Neural crest cell (in vitro differentiated cells): ENCODE results near the gene DHDDS. TPM values are rescaled to one million over a fixed set of nuclear protein-coding genes. Genes with fewer than 3 reads are reported as not detected.

Experiments
- DNase-seq: peaks from one replicate; pipeline ENCODE4 v3.0.0; 2021; ENCODE audit warnings: low read depth, mixed read lengths, low spot score
- H3K27ac Mint-ChIP-seq: one replicate; pipeline ENCODE4 v1.8.0; 2021; ENCODE audit warnings: mild to moderate bottlenecking, mixed read lengths; ENCODE audit not compliant: unreplicated experiment
- H3K27me3 Mint-ChIP-seq: 2 replicates; pipeline ENCODE4 v1.8.0; 2021; ENCODE audit warnings: low read depth, mild to moderate bottlenecking, mixed read lengths
- H3K36me3 Mint-ChIP-seq: 2 replicates; pipeline ENCODE4 v1.8.0; 2021; ENCODE audit warnings: low read depth, mild to moderate bottlenecking, mixed read lengths
- H3K4me1 Mint-ChIP-seq: 2 replicates; pipeline ENCODE4 v1.8.0; 2021; ENCODE audit warnings: mixed read lengths
- H3K4me3 Mint-ChIP-seq: one replicate; pipeline ENCODE4 v1.8.0; 2021; ENCODE audit warnings: mild to moderate bottlenecking, mixed read lengths
- H3K9me3 Mint-ChIP-seq: 2 replicates; pipeline ENCODE4 v1.8.0; 2021; ENCODE audit warnings: mixed read lengths
- total RNA-seq: library from RNA; stranded (reverse); gene quantifications from 2 replicates; pipeline ENCODE4 v1.2.1, GENCODE V29; 2021
- TF ChIP-seq, protein P1 (sequence below): fragments of 200-600 bp; sonication (generic); conservative IDR thresholded peaks from 2 replicates; pipeline ENCODE4 v1.5.0; 2021; ENCODE audit warnings: antibody characterized with exemption, mild to moderate bottlenecking

DHDDS gene
- total RNA-seq, 1 donor from 2014 or later, result 40.1 TPM

DNA sequence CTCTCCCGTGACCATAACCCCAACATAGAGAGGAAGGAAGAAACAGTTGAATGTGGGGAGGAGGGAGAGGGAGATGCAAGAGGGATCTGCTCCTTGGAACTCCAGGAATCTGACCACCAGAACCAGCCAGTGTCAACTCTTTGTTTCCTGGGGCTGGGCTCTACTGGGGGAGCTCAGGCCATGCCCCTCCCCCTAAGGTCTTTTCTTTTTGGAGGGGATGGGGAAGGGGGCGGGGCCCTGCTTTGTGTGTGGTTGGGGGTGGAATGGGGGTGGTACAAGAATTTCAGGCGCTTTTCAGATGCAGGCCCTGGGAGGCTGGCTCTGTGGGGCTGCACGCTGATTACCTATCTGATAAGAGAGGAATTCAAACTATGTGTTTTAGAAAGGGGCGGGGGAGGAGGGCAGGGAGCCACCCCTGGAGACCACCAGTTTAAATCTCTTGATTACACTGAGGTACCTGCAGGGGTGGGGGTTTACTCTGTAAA lies 13.2 kb upstream of the DHDDS start:
- DNase-seq, result no peak

DNA sequence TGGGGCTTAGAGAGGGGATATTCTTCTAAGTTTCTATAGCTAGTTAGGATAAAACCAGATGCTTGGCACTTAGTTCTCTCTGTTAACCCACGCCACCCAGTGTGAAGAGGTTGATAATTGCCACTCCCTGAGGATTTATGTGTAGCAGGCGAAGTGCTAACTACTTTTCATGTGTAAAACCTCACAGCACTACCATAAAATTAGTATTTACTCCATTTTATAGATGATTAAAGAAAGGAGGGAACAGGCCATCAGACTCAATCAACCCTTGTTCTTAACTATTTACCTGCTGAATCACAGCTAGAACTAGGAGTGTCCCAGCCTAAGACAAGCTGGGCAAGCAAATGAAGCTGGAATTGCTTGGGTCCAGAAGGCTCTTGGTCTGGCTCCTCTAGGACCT lies 12.6 kb upstream of the DHDDS start:
- Mint-ChIP-seq H3K27me3 (no peaks in the 10 kb centered on the region), H3K4me3 (peak overlapping the region; percentile 78), H3K27ac (peak overlapping the region; percentile 57), H3K9me3 (no peaks in the 10 kb centered on the region), H3K36me3 (peaks cover 7% of the 10 kb centered on the region), H3K4me1 (peaks cover 69% of the 10 kb centered on the region)
- no peak for DNase-seq
- TF ChIP-seq, protein P1, sequence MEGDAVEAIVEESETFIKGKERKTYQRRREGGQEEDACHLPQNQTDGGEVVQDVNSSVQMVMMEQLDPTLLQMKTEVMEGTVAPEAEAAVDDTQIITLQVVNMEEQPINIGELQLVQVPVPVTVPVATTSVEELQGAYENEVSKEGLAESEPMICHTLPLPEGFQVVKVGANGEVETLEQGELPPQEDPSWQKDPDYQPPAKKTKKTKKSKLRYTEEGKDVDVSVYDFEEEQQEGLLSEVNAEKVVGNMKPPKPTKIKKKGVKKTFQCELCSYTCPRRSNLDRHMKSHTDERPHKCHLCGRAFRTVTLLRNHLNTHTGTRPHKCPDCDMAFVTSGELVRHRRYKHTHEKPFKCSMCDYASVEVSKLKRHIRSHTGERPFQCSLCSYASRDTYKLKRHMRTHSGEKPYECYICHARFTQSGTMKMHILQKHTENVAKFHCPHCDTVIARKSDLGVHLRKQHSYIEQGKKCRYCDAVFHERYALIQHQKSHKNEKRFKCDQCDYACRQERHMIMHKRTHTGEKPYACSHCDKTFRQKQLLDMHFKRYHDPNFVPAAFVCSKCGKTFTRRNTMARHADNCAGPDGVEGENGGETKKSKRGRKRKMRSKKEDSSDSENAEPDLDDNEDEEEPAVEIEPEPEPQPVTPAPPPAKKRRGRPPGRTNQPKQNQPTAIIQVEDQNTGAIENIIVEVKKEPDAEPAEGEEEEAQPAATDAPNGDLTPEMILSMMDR, result no peak

More for the DNA sequence above, 13.2 kb upstream of the DHDDS start:
- Mint-ChIP-seq H3K4me1 (peaks cover 75% of the 10 kb centered on the region), H3K27ac (peak overlapping the region; percentile 79), H3K36me3 (peaks cover 12% of the 10 kb centered on the region), H3K9me3 (no peaks in the 10 kb centered on the region), H3K4me3 (peak overlapping the region; percentile 78), H3K27me3 (no peaks in the 10 kb centered on the region)
- TF ChIP-seq, protein P1, result no peak

DNA sequence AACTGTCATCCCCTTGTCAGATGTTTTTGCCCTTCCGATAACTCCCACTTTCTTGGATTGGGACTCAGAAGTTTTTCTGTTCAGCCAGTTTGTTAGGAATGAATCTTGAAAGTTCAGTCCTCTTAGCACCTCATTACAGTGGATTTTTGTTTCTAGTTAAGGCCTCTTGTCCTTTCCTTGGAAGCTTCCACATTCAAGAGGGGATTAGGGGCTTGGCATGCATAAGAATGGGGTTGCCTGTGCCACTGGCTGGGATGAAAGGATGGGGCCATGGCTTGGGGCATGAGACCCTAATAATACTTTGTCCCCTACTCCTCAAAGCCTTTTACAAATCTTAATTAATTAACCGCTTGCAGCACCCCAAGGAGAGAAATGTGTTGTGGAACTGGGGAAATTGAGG lies 2.4 kb upstream of the DHDDS start:
- Mint-ChIP-seq H3K27me3 (no peaks in the 10 kb centered on the region), H3K9me3 (no peaks in the 10 kb centered on the region), H3K4me3 (peak overlapping the region; percentile 63), H3K27ac (no peak overlapping the region), H3K4me1 (peaks cover 29% of the 10 kb centered on the region), H3K36me3 (peaks cover 32% of the 10 kb centered on the region)
- DNase-seq, result no peak
- TF ChIP-seq, protein P1, result no peak

DNA sequence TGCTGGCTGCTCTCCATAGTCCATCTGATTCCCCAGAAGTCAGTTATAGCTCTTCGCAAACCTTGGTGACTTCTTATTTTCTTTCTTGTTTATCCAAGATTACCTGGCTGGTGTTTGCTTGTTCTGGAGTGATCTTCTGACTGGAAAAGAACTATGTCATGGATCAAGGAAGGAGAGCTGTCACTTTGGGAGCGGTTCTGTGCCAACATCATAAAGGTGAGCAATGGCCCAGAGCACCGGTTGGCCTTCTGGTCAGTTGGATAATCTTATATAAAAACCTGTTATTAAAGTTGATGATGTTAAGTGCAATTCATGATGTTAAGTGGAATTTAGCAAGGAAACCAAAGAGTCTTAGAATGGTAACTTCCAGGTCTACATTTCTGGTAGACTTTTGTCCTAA lies 672 bp downstream of the DHDDS start:
- Mint-ChIP-seq H3K36me3 (peaks cover 15% of the 10 kb centered on the region), H3K4me3 (peak overlapping the region; percentile 96), H3K4me1 (peaks cover 29% of the 10 kb centered on the region), H3K27ac (no peak overlapping the region), H3K9me3 (no peaks in the 10 kb centered on the region), H3K27me3 (no peaks in the 10 kb centered on the region)
- no peak for DNase-seq
- TF ChIP-seq, protein P1, result no peak

DNA sequence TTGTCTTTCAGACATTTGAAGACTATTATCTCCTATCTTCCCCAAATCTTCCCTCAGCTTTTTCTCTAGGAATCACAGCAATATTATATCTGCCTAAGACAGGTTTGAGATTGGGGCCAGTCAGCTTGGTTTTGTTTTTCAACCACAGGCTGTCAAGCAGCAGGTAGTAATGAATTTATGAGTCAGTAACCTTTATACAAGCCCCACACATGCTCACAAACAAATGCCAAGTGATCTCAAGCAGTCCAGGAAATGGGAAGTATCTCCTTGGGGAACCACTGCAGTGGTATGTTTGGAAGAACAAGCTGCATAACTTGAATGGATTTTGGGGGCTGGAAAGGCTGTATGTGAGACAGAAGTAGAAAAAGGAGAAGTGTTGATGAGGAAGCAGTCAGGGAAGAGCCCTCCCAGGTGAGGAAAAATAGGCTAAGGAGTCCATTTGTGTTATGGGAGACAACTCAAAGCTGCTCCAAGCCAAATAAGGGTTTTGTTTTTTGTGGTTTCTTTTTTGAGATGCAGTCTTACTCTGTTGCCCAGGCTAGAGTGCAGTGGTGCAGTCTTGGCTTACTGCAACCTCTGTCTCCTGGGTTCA lies 2.1 kb downstream of the DHDDS start:
- Mint-ChIP-seq H3K4me1 (peaks cover 29% of the 10 kb centered on the region), H3K27me3 (no peaks in the 10 kb centered on the region), H3K4me3 (no peak overlapping the region), H3K27ac (no peak overlapping the region), H3K9me3 (no peaks in the 10 kb centered on the region), H3K36me3 (peaks cover 15% of the 10 kb centered on the region)
- DNase-seq, result no peak
- TF ChIP-seq, protein P1, result no peak
